HG03571 (cell line): ENCODE measurements around the gene SLC25A12.

Experiments
- ATAC-seq: cut with Tn5 transposase; IDR thresholded peaks from one replicate; pipeline ENCODE4 v1.9.1; 2021; ENCODE audit not compliant: unreplicated experiment

The SLC25A12 gene

GRCh38 chr2:171893196-171893823 lies 734 bp downstream of the SLC25A12 start:
- no peak for ATAC-seq

DNA sequence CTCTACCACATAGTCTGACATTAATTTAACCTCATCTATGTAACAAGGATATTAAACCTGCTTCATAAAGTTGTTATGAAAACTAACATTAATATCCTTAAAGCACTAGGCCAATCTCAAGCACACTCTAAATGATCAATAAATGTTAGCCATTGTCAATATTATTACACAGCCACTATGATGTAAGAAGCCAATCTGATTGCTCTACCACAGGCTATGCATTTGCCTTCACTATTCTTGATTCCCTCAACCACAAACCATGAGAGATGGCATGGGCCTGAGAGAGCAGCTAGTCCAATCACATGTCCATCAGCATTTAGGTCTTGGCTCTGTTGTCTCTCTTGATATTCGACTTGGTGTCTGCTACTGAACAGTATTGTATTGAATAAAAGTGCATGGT lies 4.2 kb downstream of the SLC25A12 start:
- no peak for ATAC-seq

DNA sequence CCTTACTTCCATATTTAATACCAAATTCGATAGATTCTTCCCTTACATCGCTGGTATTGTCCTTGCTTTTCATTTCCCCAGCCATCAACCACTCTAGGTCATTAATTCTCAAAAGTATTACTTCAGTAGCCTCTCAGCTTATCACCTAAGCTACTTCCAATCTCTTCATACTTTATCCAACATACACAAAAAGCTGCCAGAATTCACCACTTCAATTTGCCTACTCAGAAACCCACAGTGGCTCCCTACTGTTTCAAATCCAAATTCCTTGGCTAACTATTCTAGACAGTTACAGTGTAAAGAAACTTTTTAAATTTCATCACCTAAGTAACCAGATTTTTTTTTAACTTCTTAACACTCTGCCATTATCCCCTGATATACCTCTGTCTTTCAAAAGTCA lies 4.7 kb downstream of the SLC25A12 start:
- no peak for ATAC-seq

GRCh38 chr2:171883275-171883893 lies 10.7 kb downstream of the SLC25A12 start:
- ATAC-seq: no peak

- ATAC-seq: no peak
These were observed 11.8 kb downstream of the SLC25A12 start for GRCh38 chr2:171882089-171882769.

GRCh38 chr2:171880774-171881173 lies 13.3 kb downstream of the SLC25A12 start:
- ATAC-seq: no peak

- no peak for ATAC-seq
These were observed 14.2 kb downstream of the SLC25A12 start for GRCh38 chr2:171879865-171880264.

GRCh38 chr2:171878481-171878993 lies 15.5 kb downstream of the SLC25A12 start:
- no peak for ATAC-seq

GRCh38 chr2:171874963-171875362 lies 19.1 kb downstream of the SLC25A12 start:
- no peak for ATAC-seq

DNA sequence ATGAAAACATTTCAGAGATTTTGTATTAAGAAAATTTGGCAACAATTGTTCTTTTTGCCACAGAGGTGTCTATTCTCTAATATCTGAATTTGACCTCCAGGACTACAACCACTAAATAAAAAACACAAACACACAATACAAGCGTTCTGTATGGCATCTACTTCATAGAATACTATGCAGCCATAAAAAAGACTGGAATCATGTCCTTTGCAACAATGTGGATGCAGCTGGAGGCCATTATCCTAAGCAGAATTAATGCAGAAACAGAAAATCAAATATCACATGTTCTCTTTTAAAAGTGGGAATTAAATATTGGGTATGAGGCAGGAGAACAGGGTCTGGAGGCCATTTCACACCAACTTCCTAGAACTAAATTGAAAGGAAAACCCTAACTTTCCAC lies 19.5 kb downstream of the SLC25A12 start:
- no peak for ATAC-seq

- no peak for ATAC-seq
These were observed 29.6 kb downstream of the SLC25A12 start for GRCh38 chr2:171864357-171864985.

- ATAC-seq: no peak
These were observed 31.5 kb downstream of the SLC25A12 start for GRCh38 chr2:171862501-171862900.

- ATAC-seq: no peak
These were observed 35.6 kb downstream of the SLC25A12 start for GRCh38 chr2:171858397-171858958.

GRCh38 chr2:171855401-171855800 lies 38.6 kb downstream of the SLC25A12 start:
- no peak for ATAC-seq

DNA sequence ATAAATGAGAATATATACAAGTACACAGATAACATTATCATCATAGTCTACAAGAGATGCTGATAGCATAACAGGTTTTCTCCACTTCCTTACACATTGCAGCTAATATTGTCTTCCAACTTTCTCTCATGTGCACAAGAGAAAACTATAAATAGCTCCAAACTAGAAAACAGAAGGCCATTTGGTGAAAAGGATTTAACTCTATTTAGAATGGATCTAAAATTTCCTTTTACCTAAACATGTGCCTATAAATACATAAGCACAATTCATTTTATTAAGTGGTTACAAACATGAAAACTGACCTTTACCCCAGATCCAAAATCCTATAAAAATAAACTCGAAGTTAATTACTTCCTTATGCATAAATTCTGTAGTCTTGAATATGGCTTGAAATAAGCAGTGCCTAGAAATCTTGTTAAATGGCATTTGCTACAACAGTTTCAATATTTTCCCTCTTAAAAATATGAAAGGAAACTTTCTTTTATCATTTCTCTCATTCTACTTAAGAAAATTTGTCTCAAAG lies 41.6 kb downstream of the SLC25A12 start:
- ATAC-seq: no peak

DNA sequence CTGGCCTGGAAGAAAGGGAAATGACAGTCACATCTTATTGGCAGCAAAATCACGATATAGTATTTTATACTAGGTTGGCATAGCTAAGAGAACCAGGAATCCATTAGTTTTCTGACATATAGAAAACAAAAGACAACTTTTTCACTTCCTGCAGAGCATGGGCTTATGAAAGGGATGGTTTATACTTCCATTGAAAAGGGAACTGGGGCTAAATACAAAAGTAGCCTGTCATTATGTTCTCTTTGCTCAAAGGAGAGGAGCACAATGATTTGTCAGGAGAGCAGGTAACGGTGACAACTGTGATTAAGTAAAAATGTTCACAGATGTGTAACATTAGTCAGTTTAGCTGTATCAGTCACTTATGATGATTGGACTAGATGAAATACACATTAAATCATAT lies 46.4 kb downstream of the SLC25A12 start:
- no peak for ATAC-seq

- ATAC-seq: no peak
These were observed 47.1 kb downstream of the SLC25A12 start for GRCh38 chr2:171846894-171847293.

GRCh38 chr2:171841996-171842395 lies 52.0 kb downstream of the SLC25A12 start:
- no peak for ATAC-seq

GRCh38 chr2:171837736-171838135 lies 56.3 kb downstream of the SLC25A12 start:
- ATAC-seq: no peak

DNA sequence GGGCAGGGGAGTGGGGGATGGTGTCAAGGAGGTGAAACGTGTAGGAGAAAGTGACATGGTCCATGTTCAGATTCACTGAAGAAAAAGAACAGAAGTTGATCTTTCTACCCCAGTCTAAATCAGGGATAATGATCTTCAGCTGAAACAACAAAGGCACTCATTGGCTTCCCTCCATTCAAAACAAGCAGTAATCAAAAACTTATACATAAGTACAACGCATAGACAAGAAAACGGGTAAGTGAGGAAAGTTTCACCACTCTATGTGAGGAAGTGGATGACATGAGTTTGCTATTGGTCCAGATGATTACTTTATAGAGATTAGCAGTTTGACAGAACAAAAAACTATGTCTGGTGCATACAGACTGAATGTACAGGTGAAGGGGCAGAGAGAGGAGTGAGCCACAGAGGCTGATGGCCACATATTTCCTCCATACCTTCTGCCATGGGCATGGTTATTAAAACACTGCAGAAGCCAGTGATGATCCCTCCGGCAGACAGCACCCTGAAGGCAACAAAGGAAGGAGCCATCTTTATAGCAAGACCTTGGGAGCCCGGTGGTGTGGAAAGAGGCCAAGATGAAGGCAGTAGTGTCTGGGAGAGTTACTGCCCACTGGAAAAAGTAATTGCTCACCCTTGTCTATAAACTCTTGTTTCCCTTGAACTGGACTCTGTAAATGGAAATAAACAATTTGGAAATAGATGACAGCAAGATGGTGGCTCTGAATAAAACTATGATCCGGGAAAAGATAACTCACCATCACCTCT lies 57.7 kb downstream of the SLC25A12 start:
- no peak for ATAC-seq
